GM19328 (cell line): Measurements from ENCODE around the gene UNC5CL.
"Not testable (repeated sequence)": the region's sequence is repeated elsewhere in the genome, so short reads cannot be mapped to it uniquely, and the experiment has no call there.

Experiments used
- ATAC-seq: cut with Tn5 transposase; IDR thresholded peaks from one replicate; pipeline ENCODE4 v1.9.1; 2021; ENCODE audit warnings: mild to moderate bottlenecking, moderate library complexity; ENCODE audit not compliant: unreplicated experiment

The UNC5CL gene

DNA sequence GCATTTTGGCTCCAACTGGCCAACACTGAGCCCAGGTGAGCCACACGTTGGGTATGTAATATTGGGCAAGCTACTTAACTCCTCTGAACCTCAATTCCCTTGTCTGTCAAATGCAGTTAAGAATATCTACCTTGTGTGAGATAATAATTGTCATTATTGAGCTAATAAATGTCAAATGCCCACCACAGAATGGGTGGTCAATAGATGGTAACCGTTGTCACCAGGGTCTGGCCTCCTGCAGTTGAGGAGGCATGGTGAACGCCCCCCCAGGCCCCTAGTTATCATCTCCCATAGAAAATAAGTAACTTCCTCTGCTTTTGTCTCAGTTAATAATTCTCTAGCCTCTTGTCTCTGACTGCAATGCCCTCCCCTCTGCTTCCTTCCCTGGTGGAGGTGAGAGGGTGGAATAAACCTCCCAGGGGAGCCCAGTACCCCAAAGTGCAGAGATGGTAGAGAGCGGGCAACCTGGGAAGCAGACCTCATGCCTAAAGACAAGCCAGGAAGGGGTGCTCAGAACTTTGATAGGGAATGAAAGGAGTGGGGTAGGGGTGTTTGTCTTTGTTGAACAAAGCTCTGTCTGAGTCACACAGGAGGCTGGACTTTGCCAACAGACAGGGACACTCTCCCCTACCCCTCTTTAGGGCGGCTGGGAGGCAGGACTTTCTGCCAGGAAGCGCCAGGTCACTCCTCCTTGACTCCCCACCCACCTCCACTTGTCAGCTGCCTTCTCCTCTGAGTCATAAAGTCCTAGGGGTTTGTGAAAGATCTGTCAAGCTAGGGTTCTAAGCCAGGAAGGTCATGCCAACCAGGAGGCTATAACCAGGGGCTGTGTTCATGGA lies 1.3 kb upstream of the UNC5CL start:
- ATAC-seq: no peak

DNA sequence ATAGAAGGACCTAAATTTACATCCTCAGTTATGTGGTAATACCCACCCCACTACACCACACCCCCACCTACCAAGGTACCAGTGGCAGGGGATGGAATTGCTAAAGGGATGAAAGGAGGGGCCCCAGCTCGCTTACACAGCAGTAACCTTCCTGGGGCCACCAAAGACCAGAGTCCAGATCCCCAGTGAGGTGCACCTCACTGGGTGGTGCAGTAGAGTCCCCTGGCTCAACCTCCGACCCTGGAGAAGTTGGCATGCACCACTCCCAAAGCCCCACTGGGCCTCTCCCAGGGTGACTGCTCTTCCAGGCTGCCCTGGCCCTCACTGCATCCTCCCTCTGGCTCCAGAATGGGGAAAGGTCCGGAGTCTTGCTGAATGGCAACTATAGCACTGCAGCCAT lies 816 bp downstream of the UNC5CL start:
- no peak for ATAC-seq

DNA sequence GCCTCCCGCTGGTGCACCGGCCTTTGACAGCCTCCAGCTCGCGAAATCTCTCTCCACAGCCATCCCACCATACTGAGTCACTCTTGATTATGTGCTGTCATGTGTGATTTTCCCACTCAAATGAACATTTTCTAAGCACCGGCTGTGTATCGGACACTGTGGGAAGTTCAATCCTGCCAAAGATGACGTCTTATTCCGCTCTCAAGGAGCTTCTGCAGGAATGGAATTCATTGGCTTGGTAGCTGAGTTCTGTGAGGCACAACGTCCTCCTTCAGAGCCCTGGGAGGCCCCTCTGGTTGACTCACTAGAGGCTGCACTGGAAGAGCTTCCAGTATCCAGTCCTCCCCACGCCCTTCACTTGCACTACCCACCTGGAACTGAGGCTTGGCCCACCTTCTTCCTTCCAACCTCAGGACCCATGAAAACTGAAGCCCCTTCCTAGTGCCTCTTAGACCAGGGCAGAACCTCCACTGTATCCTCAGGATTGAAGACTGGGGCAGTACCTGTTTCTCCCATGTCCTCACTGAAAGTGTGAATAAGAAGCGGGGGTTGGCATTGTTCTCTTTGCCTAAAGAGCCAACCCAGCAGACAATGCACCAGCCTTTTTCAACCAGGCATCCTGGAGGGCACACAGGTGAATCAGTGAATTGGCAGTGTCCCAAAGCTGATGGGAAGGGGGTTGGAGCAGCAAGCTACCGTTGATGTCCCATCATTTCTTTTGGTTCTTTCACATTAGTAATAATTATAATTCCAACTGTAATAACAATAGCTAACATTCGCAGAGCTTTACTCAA lies 1.7 kb downstream of the UNC5CL start:
- ATAC-seq: no peak

DNA sequence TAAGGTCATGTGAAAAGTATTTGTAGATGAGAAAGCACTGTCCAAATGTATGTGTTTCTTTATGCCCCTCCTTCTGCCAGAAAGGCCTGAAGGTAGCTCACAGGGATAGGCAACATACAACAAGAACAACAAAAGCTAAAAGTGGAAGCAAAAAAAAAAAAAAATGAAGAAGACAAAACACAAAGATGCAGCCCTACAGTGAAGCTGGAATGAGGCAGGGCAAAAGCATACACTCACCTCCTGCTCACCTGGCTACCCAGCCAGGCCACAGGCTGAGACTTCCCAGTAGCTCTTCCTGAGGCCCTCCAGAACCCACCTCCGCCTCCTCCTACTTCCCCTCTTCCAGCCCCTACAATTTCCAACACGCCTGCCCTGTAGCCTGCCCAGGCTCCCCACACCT lies 2.4 kb downstream of the UNC5CL start:
- ATAC-seq: no peak

GRCh38 chr6:41036186-41036585 lies 2.8 kb downstream of the UNC5CL start:
- no peak for ATAC-seq

DNA sequence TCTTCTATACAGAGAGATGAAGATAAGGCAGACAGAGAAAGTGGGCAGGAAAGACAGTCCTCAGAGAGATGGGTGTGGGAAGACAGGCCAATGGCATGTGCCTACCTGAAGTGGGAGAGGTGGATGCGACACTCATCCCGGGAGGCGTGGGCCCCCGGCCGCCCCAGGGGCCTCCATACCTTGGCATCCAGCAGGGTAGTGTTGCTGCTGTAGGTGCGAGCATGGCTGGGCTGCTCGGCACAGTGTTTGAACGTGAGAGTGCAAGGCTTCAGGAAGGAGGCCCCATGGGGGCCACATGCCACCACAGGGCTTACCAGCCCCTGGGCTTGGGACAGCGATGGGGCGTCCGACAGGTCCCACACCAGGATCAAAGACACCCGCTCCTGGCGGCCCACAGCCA lies 5.2 kb downstream of the UNC5CL start:
- ATAC-seq: no peak

GRCh38 chr6:41032830-41033229 lies 6.2 kb downstream of the UNC5CL start:
- ATAC-seq: no peak

DNA sequence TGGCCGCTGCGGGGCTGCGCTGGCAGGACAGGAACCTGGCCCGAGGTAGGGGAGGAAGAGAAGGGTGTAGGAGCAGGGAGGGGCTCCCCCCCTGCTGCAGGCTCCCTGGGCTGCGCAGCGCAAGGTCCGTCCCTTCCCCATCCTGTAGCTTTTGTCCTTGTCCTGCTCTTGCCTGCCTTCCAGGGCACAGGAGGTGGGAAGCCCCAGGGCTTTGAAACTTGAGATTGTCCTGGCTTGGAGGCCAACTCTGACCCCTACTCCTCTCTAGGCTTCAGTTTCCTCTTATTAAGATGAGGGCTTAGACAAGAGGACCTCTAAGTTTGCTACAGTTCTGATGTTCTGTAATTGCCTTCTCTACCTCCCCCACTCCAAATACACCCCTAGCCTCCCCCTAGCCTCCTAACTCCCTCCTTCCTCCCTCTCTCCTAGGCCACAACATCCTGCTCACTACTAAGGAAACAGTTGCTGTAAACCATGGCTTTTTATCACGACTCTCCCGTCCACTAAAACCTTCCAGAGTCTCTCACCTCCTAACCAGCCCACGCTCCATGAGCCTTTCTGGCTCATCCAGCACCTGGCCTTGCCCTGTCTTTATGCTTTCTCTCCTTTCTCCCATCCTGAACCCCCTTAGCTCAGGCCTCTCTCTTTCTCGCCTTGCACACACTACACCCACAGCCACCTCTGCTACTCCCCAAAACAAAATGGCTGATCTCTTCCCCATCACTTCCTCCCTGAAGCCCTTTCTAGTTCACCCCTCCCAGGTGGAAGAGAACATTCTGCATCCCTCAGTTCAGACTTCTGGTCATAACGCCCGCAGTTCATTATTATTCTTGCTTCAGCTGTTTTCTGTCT lies 10.2 kb downstream of the UNC5CL start:
- peak; percentile 22 for ATAC-seq

- ATAC-seq: peak; percentile 60
Observed at GRCh38 chr6:41027799-41028560, 11.0 kb downstream of the UNC5CL start.

GRCh38 chr6:41027241-41027640 lies 11.8 kb downstream of the UNC5CL start:
- no peak for ATAC-seq

GRCh38 chr6:41025966-41026530 lies 13.0 kb downstream of the UNC5CL start:
- ATAC-seq: no peak

DNA sequence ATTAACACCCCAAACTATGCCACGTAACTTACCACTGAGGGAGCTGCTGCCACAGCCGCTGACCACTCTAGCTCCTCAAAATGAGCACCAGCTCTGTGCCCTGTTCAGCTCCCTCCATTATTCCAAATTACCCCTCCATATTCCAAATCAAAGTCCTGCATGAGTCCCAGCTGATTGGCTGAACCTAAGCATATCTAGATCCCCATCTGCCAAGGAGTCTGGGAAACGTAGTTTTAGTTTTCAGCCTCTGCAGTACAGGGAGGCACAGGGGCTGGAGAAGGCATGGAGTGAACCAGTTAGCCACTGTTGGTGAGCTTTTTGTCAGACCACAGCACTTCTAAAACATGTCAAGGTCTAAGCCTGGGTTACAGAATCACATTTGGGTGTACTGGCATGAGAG lies 15.9 kb downstream of the UNC5CL start:
- ATAC-seq: no peak

- ATAC-seq: no peak
Observed at GRCh38 chr6:41022294-41022693, 16.7 kb downstream of the UNC5CL start.

DNA sequence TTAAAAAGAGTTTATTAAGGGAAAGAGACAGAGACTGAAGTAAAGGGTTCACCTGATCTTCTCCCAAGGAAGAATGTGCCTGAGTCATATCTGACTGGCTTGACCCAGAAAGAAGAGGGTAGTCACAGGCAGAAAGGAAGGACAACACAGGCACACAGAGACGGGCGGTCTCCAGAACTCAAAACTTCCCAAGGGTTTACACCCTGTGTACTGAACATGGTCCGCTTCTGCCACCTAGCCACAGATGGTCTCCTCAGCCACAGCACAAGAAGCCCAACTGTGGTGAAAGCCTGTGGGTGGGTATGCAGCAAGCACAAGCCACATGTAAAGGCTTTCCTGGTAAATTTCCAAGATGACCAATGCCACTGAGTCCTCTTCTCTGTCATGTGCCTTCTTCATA lies 17.2 kb downstream of the UNC5CL start:
- no peak for ATAC-seq

- ATAC-seq: no peak
Observed at GRCh38 chr6:41017663-41018062, 21.4 kb downstream of the UNC5CL start.

DNA sequence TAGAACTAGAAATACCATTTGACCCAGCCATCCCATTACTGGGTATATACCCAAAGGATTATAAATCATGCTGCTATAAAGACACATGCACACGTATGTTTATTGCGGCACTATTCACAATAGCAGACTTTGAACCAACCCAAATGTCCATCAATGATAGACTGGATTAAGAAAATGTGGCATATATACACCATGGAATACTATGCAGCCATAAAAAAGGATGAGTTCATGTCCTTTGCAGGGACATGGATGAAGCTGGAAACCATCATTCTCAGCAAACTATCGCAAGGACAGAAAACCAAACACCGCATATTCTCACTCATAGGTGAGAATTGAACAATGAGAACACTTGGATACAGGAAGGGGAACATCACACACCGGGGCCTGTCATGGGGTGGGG lies 23.2 kb downstream of the UNC5CL start:
- not testable (repeated sequence) for ATAC-seq

DNA sequence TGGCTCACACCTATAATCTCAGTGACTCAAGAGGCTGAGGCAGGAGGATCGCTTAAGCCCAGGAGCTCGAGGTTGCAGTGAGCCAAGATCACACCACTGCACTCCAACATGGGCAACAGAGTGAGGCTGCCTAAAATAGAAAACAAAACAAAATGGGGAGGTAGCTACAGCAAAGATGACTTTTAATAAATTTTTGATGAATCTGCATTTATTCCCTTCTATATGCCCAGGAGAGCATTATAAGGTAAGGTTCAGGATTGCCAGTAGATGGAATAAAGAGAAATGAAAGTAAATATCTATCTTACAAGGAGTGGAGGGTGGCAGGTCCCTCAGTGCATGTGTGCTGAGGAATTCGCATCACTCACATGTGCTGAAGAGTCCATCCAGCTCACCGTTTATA lies 24.2 kb downstream of the UNC5CL start:
- ATAC-seq: no peak

DNA sequence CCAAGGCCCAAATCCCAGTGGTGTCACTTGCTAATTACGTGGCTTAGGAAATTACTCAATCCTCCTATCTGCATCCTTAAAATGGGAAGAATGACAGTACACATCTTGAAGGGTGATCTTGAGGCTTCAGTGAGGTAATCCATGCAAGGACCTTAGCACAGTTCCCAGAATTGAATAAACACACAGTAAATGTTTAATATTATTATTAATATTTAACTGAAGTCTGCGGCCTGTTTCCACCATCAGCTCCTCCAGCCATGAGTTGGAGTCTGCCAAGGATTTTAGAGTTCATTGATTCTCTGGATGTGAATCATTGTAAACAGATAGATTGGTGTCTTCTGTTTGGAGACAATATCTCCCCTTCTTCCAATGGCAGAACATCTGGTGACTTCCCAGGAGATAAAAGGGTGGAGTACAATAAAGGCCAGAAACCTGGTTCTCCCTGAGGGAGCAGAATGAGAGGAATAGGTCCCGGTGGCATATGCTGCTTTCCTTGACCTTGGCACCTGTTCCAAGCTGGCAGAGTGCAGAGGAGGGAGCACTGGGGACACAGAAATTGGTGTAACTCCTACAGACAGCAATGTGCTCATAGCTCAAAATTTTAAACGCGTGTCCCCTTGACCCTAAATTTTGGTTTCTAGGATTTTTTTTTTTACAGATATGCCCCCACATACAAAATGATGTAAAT lies 25.4 kb downstream of the UNC5CL start:
- ATAC-seq: no peak

DNA sequence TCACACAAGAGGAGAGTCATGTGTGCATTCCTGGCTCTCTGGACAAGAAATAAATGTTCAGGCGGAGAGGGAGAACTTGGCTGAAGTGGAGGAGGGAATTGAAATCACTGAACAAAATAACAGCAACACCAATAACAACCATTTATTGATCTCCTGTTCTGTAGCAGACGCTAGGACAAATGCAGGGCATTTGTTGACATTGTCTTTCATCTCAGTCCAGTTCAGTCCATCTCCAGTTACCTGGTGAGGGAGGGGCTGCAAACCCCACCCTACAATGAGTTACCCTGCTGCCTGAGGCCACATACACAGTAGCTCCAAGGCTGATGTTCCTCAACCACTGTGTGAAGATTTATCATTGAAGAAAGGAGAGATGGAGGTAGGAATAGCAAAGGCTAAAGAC lies 27.3 kb downstream of the UNC5CL start:
- ATAC-seq: no peak

GRCh38 chr6:41009669-41010068 lies 29.4 kb downstream of the UNC5CL start:
- no peak for ATAC-seq
